Activated T-helper 9 cell treated with anti-CD3 and anti-CD28 coated beads, Interleukin-2, amount 50 U/mL, for 16 hours (primary cell): ENCODE measurements around the gene DDX10.

Experiments used
- DNase-seq: peaks from one replicate; pipeline ENCODE4 v3.0.0-alpha.2; 2020; ENCODE audit warnings: low read depth

Gene DDX10

DNA sequence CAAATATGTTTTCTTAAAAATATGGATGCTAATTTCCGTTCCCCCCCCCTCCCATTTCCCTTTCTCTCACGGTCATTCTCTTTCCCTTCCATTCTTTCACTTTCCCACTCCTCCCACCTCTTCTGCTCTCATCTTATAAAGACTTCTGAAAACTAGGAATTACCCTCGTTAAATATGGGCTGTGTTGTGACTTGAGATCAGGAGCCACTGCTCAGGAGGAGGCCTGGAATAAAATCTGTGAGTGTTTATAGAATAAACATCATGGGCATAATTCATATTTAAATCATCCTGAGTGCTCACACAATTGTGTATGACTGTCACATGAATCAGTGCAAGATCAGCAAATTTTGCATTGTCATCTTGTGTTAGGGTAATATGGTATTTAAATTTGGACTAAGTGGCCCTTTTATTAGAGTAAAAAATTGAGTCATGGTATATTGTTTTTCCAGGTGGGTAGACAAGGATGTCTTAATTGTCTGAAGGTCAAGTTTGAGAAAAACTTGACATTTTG lies 208.0 kb downstream of the DDX10 start:
- no peak for DNase-seq

DNA sequence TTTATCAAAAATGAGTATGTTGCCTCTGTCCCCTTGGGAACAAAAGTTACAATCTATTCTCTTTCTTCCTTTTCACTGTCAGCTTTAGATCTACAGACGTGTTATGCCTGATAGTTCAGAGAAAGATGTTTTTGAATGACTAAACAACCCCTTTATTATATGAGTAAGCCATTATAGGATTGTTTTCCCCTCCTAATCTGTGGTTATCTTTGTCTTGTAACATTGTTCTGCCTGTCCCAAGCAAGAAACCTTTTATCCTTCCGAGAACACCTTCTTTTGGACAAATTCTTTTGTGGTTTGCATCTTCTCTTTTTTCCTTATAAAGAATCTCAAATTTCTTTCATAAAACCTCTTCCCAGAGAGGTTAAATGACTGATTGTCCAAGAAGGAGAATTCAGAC lies 208.4 kb downstream of the DDX10 start:
- DNase-seq: no peak

DNA sequence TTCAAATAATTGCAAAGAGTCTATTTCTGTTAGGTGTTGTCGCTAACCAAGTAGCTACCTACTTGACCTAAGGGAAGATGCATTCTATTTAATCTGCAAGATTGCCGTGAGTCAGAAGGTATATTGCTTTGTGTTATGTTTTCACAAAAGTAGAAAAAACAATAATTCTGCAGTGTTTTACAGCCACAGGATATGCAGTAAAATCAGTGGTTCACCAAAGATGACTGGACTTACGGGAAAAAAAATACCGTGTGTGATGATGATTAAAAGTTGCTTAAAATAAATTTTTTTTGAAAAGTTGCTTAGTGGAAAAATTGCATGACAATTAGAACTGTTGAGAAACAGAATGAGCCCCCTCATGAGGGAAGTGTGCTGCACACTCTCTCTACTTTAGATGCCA lies 209.1 kb downstream of the DDX10 start:
- DNase-seq: no peak

DNA sequence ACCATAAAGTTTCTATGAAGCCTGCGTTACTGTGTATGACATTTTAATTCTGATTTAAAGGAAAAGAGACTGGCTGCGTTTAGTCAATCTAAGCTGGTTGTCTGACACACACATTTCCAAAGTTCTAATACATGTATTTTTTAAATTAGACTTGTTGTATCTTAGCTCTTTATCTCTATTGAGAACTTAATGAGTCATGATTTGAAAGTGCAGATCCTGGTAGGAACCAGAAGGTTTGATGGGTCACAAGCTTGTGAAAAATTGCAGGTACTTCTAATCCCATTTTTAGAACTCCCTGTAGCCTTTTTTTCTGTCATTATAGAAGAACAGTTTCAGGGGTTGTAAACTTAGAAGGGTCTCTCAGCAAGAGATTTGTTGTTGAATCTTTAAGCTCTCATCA lies 210.3 kb downstream of the DDX10 start:
- no peak for DNase-seq

DNA sequence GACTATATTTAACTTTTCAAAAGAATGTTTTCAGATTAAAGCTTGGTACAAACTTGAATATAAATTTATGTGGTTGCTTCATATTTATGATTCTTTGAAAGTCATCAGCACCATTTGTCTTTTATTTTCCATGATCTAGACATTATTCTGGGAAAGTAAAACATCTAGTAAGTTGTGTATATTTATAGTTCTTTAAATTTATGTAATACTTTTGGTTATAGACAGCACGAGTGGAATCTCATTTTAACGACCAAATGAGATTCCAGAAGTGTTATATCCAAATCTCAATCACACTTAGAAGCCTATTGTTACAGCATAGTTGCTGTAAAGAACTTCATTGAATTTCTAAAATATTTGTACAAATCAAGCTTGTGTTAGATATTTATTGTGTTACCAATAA lies 212.3 kb downstream of the DDX10 start:
- no peak for DNase-seq

DNA sequence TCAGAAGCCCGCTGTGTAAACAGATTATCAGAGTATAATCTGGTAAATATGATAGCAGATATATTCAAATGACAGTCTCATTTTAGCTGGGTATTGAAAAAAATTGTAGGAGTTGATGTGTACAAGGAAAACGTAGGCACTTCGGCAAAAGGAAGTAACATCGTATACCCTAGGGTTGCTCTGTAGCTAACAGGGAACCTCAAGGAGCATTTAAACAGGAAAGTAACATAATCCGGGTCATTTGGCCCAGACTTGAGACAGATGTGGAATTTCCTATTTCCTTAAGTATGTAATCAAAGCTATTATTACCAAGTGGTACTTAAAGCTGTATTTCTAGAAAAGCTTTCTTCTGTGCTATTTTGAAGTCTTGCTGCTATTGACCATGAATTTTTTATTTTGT lies 215.6 kb downstream of the DDX10 start:
- DNase-seq: no peak

DNA sequence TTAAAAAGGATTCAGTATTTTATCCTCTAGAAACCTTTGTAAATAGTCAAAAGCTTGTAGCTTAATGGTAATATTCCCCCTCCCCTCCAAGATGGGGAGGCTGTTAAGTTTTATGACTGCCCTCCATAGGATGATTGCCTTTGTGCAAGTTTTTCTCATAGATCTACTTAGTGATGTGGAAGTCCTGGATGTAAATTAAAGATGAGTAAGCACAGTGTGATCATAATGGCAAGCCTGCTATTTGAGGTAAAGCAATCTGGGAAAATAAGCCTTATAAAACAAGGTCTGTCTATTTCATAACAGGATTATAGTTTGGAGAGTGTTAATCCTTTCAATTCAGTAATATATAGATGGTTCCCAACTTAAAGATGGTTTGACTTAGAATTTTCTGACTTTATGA lies 216.3 kb downstream of the DDX10 start:
- no peak for DNase-seq

DNA sequence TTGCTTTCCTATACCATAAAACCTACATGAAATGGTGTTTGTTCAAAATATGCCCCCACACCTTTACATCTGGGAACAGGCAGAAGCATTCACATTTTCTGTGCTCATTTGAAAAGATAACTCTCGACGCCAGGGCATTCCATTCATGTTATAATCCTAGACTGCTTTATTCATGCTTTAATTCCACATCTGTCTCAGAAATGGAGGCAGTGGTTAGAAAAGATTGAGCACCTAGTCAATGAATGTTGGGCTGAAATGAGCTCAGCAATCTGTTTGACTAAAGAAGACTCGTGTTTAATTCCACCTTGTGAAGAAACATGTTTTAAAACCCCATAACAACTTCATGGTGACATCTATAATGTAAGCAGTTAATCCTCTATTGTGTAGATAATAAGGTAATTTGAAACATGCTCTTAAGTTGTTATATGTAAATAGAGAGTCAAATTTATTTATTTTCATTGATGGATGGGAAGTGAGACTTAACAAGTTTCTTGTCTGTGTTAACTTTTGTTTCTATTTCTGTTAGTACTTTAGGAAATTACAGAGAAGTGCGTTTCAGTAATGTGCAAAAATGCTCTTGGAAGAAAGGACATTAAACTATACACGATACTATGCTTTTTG lies 217.5 kb downstream of the DDX10 start:
- DNase-seq: no peak

DNA sequence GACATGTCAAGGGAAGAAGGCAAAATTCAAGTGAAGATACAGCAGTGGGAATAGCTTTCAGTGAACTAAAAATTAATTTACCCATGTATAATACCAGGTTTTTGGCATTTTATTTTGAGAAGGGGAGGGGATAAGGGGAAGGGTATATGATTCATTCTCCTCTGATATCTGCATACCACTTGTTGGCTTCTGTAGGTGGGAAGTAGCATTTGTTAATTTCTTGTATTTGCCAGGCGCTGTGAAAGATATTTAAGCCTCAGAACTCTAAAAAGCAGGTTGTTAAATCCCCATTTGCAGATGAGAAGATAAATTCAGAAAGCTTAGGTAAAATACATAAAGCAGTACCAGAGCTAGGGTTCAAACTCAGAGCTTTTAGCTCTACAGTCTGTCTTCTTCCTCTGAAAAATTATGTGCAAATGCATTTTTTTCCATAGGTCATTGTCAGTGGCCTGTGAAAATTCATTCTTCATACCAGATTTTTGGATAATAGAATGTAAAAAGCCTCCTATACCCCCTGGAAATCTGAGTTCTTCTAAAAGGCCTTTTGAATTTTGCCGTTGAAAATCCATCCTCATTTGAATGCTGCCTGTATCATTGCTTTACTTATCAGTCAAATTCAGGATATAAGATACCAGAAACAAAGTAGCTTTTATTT lies 221.3 kb downstream of the DDX10 start:
- no peak for DNase-seq

DNA sequence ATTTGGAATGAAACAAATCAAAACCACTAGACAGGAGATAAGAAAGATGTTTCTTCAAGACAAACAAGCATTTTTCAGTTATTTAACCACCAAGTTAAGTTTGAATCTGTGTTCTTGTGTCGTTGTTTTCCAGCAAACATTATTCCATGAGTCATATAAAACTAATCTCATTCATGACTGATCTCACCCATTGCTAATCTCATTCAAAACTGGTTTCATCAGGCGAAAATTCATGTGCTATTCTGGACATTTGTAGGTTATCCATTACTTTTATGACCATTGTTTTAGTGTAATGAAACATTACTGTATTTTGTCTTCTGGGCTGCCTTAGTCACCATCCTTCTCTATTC lies 221.8 kb downstream of the DDX10 start:
- no peak for DNase-seq

DNA sequence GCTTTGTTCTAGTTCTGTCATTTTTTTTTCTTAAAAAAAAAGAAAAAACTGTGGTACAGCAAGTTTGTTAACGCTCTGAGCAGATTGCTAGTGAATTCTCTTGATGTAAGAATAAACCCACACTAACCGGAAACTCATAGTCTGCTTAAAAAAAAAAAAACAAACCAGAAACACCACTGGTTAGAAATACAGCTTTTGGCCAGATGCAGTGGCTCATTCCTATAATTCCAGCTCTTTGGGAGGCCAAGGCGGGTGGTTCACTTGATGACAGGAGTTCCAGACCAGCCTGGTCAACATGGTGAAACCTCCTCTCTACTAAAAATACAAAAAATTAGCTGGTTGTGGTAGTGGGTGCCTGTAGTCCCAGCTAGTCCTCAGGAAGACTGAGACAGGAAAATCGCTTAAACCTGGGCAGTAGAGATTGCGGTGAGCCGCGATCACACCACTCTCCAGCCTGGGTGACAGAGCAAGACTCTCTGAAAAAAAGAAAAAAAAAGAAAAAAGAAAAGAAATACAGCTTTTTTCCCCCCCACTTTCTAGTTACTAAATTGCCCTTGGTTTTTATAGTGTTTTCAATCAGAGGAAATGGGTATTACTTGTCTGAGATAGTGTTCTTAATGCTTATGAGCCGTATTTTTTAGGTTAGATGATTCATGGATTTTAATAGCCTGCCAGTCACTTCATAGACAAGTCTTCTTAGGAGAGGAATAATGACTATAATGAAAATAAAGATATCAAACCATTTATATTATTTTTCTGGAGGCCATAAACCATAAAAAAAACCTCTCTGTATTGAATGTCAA lies 222.8 kb downstream of the DDX10 start:
- no peak for DNase-seq

DNA sequence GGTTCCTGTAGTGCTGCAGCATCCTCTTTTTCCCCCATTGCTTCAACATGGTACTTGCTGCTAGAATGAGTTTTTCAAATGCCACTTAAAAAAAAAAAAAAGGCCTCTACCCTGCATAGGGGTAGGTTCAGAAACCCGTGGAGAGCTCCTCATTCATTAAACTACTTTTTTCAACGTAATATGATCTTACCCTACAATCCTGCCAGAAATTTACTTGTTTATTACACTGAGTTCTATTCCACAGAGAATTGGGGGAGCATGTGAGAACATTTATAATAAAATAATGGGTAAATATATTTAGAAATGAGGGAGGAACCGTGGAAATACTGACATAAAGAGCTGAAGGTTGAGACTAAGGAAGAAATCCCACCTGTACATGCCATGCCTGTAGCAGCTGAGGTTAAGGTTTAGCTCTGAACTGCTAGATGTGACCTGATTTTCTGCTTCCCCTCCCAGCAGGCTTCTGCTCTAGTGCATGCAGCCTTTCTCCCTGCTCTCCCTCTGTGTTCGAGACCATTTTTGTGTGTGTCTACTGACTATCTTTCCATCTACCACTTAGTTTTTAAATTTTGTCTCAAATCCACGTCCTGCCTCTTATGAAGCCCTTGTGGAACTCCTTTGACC lies 225.7 kb downstream of the DDX10 start:
- DNase-seq: no peak

DNA sequence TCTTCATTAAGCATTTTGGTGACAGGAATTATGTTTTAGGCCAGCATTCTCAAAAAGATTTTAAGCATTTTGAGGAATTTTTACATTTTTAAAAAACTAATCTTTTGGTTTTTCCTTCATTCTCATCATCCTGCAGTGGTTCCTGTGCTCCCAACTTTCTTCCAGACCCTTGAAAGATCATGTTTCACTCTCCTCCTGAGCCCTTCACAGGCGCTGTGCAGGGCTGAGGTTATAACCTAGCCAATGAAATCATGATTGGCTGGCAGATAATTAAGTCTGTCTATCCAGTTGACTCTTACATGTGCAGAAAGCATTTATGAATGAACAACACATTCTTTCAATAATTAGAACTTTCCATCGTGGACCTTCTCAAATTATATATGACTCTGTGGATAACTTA lies 226.3 kb downstream of the DDX10 start:
- no peak for DNase-seq

DNA sequence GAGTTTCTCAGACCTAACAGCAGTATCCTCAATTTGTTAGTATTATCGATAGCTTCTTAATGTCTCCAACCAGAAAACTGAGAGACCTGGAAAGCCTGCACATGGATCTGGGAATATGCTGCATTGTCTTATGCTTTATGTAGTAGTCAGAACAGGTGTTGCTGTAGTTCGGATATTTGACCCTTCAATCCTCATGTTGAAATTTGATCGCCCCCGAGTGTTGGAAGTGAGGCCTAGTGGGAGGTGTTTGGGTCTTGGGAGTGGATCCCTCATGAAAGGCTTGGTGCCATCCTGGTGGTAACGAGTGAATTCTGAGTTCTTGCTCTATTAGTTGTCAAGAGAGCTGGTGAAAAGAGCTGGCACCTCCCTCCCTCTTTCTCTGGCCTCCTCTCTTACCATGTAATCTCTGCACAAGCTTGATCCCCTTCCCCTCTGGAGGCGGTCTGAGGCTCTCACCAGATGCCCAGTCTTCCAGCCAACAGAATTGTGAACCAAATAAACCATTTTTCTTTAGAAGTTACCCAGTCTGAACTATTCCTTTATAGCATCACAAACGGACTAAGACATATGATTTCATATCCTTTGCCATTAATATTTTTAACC lies 227.1 kb downstream of the DDX10 start:
- DNase-seq: no peak

DNA sequence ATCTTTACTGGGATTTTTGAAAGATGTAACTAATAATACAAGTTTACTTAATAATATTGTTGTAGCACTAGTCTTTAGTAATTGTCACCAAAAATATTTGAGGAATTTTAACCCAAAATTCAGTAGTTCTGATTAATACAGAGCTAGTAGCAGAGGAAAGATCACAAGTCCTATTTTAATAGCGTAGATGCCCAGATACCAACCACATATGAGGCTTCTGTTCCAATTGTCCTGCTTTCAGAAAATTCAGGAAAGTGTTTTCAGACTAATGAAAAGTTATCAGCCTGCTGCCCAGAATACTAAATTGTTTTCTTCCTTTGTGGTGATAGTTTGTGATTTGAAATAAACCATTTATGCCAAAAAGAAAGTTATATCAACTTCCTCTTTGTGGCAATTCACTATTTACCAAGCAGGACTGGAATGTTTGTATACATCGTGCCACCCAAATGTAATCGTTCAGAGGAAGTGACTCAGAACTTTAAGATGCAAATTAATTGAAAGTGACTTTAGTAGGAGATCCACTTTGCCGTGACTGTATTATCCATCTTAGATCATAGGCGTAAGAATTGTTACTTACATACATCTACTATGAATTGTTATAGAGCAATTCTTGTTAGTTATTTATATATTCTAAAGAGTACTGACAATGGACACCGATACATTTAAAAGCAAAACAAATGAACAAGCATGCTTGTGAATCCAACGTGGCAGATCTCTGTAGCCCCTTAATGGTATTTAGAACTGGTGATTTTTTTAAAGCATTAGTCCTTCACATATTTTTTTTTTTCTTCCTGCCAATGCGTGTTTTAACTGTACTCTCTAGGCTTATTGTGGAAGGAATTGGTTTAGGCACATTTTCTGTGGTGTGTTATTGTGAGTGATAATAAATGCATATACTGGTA lies 231.0 kb downstream of the DDX10 start:
- DNase-seq: no peak

DNA sequence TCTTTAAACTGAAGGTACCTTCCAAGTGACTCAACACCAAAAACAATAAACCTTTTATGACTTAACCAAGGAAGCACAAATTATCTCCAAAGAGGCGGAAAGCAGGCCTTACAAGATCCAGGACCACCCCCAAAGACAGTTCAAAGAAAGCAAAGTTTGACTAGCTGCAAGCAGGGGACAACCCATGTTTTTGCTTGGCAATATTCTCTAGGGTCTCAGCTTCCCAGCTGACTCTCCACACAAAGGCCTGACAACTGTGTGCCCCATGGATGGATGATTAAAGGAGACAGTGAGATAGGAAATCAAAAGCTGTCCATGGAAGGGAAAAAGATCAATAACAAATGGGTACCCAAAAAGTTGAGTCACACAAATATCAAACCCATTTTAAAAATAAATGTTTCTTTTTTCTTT lies 232.2 kb downstream of the DDX10 start:
- no peak for DNase-seq

DNA sequence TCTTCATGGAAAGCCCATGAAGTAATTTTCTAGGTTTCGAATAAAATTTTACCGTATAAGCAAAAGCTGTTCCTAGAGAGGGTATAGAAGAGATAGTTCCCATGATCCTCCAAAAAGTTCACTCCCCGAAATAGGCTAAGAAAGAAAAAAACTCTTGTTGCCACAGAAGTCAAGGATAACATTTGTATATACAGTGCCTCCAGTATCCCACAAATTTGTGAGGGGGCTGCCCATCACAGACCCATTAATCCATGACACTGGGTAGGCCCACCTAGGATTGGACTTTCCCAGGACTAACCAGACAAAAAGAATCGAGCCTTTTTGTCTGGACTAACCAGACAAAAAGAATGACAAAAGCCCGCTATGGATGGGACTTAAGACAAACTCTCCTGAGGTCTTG lies 233.0 kb downstream of the DDX10 start:
- no peak for DNase-seq

DNA sequence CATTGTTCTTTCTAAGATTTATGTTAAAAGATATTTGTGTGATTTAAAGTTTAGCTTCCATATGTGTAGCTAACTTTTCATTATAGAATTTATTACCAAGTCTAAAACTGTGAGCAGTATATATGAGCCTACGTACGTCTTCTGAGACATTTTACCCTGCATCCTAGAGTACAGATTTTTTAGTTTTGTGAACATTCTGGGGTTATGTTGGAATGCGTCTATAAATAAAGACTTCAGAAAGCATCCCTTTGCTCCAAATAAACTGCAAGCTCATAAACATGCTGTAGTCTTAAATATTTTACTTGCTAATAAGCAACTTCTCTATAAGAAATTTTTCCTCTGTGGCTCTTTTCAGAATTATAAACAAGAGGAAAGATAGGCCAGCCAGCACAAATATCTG lies 236.5 kb downstream of the DDX10 start:
- DNase-seq: no peak

DNA sequence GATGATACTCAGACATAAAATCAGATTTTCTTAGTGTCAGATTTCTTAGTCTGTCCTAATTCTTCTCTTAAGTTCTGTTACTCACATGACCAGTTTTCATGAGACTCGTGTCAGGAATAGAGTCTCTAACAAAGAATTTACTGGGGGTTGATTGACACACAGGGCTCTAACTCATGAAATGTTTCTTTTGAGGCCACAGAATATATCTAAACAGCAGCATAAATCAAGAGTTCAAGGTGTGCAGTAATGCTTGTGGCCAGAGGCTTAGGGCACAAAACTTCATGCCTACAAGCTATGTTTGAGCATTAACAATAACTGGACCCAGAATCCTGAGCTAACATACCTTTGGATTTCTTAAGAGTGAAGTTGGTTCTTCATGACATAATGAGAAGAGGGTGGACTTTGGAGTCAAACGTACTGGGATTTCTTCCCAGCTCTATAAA lies 237.2 kb downstream of the DDX10 start:
- DNase-seq: no peak

DNA sequence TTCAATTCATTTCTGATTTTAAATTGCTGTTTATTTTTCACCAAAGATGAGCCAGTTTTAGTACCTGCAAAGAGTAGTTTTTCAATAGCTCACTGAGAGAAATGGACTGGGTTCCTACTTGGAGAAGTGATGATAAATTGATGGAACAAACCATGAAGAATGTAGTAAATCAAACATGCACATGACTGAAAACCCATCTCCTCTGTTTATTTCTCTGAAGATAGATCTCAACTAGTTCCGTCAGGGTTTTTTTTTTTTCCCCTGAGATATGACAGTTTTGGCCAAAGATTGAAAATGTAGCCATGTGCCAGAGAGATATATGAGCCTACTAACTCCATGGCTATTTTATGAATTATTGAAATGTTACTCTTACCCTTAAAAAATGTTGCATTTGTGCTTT lies 239.6 kb downstream of the DDX10 start:
- DNase-seq: no peak

DNA sequence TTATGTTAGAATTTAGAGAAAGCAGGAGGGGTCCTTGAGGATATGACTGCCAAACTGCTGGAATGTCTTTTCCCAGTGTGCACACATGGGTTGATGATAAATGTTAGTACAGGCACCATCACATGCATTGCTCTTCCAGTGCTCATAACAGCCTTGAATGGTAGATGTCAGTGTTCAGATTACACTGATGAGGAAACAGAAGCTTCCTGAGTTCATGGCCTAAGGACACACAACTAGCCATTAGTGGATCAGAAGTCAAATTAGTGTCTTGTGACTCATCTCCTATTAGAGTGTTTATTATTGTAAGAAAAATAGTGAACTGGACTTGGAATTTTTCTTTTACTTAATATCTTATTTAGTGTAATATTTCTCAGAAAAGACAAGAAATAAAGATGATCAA lies 241.5 kb downstream of the DDX10 start:
- no peak for DNase-seq
